HFF-Myc (cell line): Measurements from ENCODE around the gene ESYT2.

ENCODE experiments used
- DNase-seq: peaks from one replicate; pipeline ENCODE4 v3.0.0-alpha.2; 2011; ENCODE audit warnings: low read depth; ENCODE audit errors: extremely low read depth
- H3K4me3 ChIP-seq: replicated peaks from 2 replicates; pipeline ENCODE4 v1.5.1; 2011; ENCODE audit warnings: low read depth, mild to moderate bottlenecking, control low read depth, low read length
- TF ChIP-seq, protein P1 (sequence below): IDR thresholded peaks from 2 replicates; pipeline ENCODE4 v1.5.1; 2012; ENCODE audit warnings: mild to moderate bottlenecking, low read depth, low read length, control low read depth; ENCODE audit errors: missing control alignments

ESYT2 gene

GRCh38 chr7:158740013-158740656, 89.2 kb downstream of the ESYT2 start:
- DNase-seq: peak; percentile 27
- no peak overlapping the region for H3K4me3 ChIP-seq
- TF ChIP-seq, protein P1, sequence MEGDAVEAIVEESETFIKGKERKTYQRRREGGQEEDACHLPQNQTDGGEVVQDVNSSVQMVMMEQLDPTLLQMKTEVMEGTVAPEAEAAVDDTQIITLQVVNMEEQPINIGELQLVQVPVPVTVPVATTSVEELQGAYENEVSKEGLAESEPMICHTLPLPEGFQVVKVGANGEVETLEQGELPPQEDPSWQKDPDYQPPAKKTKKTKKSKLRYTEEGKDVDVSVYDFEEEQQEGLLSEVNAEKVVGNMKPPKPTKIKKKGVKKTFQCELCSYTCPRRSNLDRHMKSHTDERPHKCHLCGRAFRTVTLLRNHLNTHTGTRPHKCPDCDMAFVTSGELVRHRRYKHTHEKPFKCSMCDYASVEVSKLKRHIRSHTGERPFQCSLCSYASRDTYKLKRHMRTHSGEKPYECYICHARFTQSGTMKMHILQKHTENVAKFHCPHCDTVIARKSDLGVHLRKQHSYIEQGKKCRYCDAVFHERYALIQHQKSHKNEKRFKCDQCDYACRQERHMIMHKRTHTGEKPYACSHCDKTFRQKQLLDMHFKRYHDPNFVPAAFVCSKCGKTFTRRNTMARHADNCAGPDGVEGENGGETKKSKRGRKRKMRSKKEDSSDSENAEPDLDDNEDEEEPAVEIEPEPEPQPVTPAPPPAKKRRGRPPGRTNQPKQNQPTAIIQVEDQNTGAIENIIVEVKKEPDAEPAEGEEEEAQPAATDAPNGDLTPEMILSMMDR: no peak

DNA sequence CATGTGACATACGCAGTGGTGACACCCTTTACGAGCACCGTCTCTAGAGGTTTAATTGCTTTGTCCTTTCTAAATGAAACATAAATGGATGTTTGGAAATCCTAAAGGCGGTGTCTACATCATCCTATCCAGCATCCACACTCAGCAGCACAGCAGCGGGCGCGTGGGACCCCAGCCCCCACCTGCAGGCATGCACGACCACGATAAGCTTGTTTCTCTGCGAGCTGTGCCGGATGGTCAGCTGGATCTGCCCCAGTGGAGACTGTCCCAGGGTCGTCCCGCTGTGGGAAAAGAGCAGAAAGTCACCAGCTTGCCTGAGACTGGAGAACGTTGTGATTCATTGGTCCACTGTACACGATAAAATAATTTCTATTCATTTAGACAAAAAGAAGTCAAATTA, 90.5 kb downstream of the ESYT2 start:
- DNase-seq: no peak
- no peak overlapping the region for H3K4me3 ChIP-seq
- TF ChIP-seq, protein P1: no peak

- TF ChIP-seq, protein P1: no peak
- H3K4me3 ChIP-seq: no peak overlapping the region
- DNase-seq: no peak
Observed at GRCh38 chr7:158737064-158737695, 92.1 kb downstream of the ESYT2 start.

DNA sequence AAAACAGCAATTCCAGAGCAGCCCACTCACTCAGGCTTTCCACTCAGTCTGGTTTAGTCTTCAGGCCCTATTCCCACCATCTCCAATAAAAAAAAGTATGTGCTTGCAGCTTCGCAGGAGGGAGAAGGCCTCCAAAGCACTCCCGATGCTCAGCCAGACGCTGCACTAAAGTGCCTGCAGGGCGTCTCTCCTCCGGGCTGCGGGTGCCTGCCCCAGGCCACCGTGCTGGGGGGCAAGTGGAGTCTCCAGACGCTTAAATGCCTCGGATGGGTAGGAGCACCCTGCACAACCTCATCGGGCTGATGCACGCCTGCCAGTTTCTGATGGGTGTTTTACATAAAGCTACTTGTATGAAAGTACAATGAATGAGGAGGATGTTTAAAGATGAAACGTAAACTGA, 93.4 kb downstream of the ESYT2 start:
- TF ChIP-seq, protein P1: no peak
- H3K4me3 ChIP-seq: no peak overlapping the region
- no peak for DNase-seq

- TF ChIP-seq, protein P1: no peak
- H3K4me3 ChIP-seq: no peak overlapping the region
- DNase-seq: no peak
Observed at GRCh38 chr7:158734861-158735260, 94.4 kb downstream of the ESYT2 start.

GRCh38 chr7:158733775-158734494, 95.4 kb downstream of the ESYT2 start:
- DNase-seq: no peak
- H3K4me3 ChIP-seq: no peak overlapping the region
- TF ChIP-seq, protein P1: peak; percentile 13
